Ishikawa (cell line): ENCODE data around the gene ZMYND8.

ENCODE experiments used
- CEBPB ChIP-seq: IDR thresholded peaks from 2 replicates; pipeline ENCODE4 v1.6.1; 2012
- CREB1 ChIP-seq: IDR thresholded peaks from 2 replicates; pipeline ENCODE4 v1.6.1; 2012; ENCODE audit warnings: low read depth
- EGR1 ChIP-seq: IDR thresholded peaks from 2 replicates; pipeline ENCODE4 v1.6.1; 2012
- EP300 ChIP-seq: IDR thresholded peaks from 2 replicates; pipeline ENCODE4 v1.6.1; 2012; ENCODE audit warnings: borderline replicate concordance
- FOXM1 ChIP-seq: IDR thresholded peaks from 2 replicates; pipeline ENCODE4 v1.6.1; 2012; ENCODE audit warnings: low read depth, borderline replicate concordance
- NFIC ChIP-seq: IDR thresholded peaks from 2 replicates; pipeline ENCODE4 v1.6.1; 2012
- RAD21 ChIP-seq: IDR thresholded peaks from 2 replicates; pipeline ENCODE4 v1.6.1; 2012; ENCODE audit warnings: low read depth
- TAF1 ChIP-seq: IDR thresholded peaks from 2 replicates; pipeline ENCODE4 v1.6.1; 2012; ENCODE audit warnings: low read depth, mild to moderate bottlenecking
- TCF12 ChIP-seq: IDR thresholded peaks from 2 replicates; pipeline ENCODE4 v1.6.1; 2012; ENCODE audit warnings: low read depth
- TEAD4 ChIP-seq: IDR thresholded peaks from 2 replicates; pipeline ENCODE4 v1.6.1; 2012
- YY1 ChIP-seq: IDR thresholded peaks from 2 replicates; pipeline ENCODE4 v1.6.1; 2012; ENCODE audit warnings: low read depth
- ZBTB7A ChIP-seq: IDR thresholded peaks from 2 replicates; pipeline ENCODE4 v1.6.1; 2012; ENCODE audit warnings: low read depth
- TF ChIP-seq, protein P1 (sequence below): IDR thresholded peaks from 2 replicates; pipeline ENCODE4 v1.6.1; 2012; ENCODE audit warnings: low read depth, mild to moderate bottlenecking
- TF ChIP-seq, protein P2 (sequence below): IDR thresholded peaks from 2 replicates; pipeline ENCODE4 v1.6.1; 2012
- TF ChIP-seq, protein P3 (sequence below): IDR thresholded peaks from 2 replicates; pipeline ENCODE4 v1.6.1; 2012

Gene ZMYND8

DNA sequence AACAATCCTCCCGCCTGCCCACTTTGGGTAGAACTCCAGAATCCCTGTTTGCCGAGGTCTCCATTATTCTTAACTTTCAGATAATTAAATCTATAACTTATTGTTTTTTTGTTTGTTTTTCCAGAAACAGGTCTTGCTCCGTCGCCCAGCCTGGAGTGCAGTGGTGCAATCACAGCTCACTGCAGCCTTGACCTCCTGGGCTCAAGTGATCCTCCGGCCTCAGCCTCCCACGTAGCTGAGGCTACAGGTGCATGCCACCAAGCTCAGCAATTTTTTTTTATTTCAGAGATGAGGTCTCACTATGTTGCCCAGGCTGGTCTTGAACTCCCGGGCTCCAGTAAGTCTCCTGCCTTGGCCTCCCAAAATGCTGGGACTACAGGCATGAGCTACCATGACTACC lies 28.8 kb downstream of the ZMYND8 start:
- TF ChIP-seq EP300, result no peak
- TF ChIP-seq NFIC, result no peak
- TF ChIP-seq, protein P1, sequence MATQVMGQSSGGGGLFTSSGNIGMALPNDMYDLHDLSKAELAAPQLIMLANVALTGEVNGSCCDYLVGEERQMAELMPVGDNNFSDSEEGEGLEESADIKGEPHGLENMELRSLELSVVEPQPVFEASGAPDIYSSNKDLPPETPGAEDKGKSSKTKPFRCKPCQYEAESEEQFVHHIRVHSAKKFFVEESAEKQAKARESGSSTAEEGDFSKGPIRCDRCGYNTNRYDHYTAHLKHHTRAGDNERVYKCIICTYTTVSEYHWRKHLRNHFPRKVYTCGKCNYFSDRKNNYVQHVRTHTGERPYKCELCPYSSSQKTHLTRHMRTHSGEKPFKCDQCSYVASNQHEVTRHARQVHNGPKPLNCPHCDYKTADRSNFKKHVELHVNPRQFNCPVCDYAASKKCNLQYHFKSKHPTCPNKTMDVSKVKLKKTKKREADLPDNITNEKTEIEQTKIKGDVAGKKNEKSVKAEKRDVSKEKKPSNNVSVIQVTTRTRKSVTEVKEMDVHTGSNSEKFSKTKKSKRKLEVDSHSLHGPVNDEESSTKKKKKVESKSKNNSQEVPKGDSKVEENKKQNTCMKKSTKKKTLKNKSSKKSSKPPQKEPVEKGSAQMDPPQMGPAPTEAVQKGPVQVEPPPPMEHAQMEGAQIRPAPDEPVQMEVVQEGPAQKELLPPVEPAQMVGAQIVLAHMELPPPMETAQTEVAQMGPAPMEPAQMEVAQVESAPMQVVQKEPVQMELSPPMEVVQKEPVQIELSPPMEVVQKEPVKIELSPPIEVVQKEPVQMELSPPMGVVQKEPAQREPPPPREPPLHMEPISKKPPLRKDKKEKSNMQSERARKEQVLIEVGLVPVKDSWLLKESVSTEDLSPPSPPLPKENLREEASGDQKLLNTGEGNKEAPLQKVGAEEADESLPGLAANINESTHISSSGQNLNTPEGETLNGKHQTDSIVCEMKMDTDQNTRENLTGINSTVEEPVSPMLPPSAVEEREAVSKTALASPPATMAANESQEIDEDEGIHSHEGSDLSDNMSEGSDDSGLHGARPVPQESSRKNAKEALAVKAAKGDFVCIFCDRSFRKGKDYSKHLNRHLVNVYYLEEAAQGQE, result no peak
- no peak for TF ChIP-seq TCF12
- TF ChIP-seq, protein P2, sequence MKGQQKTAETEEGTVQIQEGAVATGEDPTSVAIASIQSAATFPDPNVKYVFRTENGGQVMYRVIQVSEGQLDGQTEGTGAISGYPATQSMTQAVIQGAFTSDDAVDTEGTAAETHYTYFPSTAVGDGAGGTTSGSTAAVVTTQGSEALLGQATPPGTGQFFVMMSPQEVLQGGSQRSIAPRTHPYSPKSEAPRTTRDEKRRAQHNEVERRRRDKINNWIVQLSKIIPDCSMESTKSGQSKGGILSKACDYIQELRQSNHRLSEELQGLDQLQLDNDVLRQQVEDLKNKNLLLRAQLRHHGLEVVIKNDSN, result no peak
- TF ChIP-seq RAD21, result no peak
- no peak for TF ChIP-seq YY1
- no peak for TF ChIP-seq CREB1
- TF ChIP-seq, protein P3, sequence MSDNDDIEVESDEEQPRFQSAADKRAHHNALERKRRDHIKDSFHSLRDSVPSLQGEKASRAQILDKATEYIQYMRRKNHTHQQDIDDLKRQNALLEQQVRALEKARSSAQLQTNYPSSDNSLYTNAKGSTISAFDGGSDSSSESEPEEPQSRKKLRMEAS, result no peak
- TF ChIP-seq TEAD4, result no peak
- TF ChIP-seq ZBTB7A, result no peak
- TF ChIP-seq TAF1, result no peak

DNA sequence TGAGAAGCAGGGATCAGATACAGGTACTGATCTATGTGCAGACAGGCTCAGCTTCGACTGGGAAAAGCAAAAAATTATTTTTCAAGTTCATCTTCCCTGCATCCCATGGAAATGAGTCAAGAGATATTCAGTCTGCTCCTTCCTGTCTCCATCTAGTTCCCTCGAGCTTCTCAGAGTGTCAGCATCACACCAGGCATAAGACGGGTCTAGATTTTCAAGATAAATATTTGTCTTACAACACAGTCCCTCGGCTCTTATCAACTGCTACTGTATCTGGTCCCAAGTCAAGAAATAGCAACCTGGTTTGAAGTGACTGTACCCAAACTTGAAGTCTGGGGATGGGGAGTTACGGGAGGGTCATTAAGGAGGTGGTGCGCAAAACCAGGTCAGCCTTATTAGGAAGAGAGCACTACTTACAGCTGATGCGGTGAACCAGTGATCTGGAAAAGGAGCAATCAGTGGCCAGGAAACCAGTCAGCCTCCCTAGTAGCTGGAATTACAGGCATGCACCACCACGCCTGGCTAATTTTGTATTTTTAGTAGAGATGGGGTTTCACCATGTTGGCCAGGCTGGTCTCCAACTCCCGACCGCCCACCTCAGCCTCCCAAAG lies 29.7 kb downstream of the ZMYND8 start:
- TF ChIP-seq ZBTB7A, result no peak
- no peak for TF ChIP-seq TCF12
- no peak for TF ChIP-seq CREB1
- no peak for TF ChIP-seq YY1
- TF ChIP-seq EGR1, result no peak

DNA sequence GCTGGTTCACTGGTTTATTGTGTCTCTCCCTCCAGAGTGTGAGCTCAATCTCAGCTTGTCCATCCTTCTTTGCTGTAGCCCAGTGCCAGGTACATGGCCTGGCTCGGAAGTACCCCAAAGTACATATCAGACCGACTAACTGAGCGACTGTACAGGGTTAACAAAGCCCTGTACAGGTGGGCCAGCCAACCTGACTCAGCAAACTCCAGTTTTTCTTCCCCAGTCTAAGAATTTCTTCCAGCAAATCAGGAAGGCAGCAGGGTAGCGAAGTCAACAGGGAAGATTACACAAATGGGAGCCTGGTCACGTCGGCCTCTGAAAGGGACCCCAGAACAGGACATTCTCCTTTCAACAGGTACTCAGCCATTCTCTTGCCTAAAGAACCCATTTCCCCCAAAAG lies 31.3 kb downstream of the ZMYND8 start:
- TF ChIP-seq, protein P2, result no peak
- no peak for TF ChIP-seq TEAD4
- TF ChIP-seq ZBTB7A, result no peak
- no peak for TF ChIP-seq TCF12
- no peak for TF ChIP-seq EGR1
- no peak for TF ChIP-seq EP300
- TF ChIP-seq NFIC, result no peak
- TF ChIP-seq, protein P3, result no peak
- TF ChIP-seq RAD21, result no peak
- no peak for TF ChIP-seq YY1

DNA sequence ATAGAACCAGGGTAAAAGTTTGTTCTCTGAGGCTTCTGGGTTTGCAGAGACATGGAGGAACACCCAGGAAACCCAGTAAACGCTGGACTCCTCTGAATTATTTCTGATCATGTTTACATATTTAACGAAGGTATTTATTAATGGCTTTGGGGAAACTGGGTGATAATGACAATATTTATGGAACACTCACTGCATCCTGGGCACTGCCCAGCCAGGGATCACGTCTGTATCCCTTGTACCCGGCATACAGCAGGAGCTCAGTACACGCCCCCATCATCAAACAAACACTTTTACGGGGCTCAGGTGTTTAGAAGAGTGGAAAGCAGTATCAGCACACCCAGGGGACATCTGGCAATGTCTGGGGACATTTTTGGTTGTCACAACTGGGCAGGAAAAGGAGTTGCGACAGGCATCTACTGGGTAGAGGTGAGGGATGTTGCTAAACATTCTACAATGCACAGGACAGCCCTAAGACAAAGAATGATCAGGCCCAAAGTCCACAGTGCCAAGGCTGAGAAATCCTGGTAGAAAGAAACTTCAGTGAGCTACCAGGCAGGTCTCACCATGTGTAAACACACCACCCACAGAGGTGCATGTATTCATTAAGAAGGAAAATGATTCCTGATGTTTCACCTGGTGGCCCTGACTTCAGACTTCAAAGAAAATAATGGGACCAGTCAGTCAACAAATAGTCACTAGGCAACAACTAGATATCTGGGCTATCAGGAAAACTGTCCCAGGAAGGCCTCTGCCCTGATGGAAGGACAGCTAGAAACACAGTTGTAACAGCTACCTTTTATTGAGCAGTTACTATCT lies 35.3 kb downstream of the ZMYND8 start:
- TF ChIP-seq, protein P2, result no peak
- TF ChIP-seq NFIC (no peak), YY1 (no peak), RAD21 (no peak), TAF1 (no peak), FOXM1 (no peak), ZBTB7A (no peak), EP300 (no peak), TCF12 (no peak), TEAD4 (no peak), CREB1 (no peak), EGR1 (no peak), CEBPB (no peak)
- TF ChIP-seq, protein P3, result no peak

DNA sequence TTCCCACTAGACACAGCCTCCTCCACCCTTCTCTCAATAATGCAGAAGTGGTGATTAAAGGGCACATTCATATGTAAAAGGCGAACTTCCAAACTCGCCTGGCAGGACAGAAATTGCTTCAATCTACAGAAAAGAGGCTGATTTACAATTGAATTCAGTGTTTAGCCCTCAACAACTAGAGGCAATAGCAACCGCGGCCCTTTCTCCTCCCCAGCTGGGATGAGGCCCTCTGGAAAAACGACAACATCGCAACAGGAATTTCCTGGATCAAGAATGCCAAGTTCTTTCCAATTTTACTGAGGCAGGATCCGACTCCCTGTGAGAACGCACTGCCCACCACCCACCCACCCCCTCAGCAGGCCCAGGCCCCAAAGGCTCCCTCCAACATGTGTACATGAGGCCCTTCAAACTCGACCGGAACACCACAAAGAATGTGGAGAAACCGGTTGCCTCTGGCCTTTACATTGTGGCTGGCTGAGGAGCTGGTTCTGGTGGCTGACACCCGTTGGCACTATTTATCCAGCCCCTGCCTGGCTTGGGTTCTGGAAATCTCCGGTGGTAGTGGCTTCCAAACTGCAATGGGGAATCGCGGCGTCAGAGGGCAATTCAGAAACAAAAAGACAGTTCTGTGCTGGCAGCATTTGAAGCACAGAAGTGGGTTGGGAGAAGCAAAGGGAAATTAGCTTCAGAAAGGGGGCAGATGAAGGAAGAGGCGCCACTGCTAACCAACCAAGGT lies 36.8 kb downstream of the ZMYND8 start:
- TF ChIP-seq NFIC (peak; percentile 75), YY1 (peak; percentile 39; the same call in 1 of the 2 replicates), TCF12 (peak; percentile 86), CREB1 (no peak), EGR1 (0 out of 2 replicates have a peak, but pooled peaks have one; percentile 29), CEBPB (no peak), RAD21 (peak; percentile 16; the same call in 1 of the 2 replicates), FOXM1 (0 out of 2 replicates have a peak, but pooled peaks have one; percentile 22), EP300 (peak; percentile 71), TAF1 (no peak), TEAD4 (peak; percentile 97), ZBTB7A (peak; percentile 85; the same call in 1 of the 2 replicates)
- TF ChIP-seq, protein P2, result peak; percentile 2; the same call in 1 of the 2 replicates
- TF ChIP-seq, protein P3, result peak; percentile 96
- TF ChIP-seq, protein P1, result no peak
